HepG2 (cell line): Measurements from ENCODE around the gene PIP5K1C. TPM values are rescaled to one million over a fixed set of nuclear protein-coding genes. Genes with fewer than 3 reads are reported as not detected.

ENCODE experiments used
- CC2D1A ChIP-seq: sonication (generic); formaldehyde crosslinking; IDR thresholded peaks from 2 replicates; pipeline ENCODE4 v1.8.1; 2023; ENCODE audit warnings: mild to moderate bottlenecking, missing genetic modification reagents
- GABPB1 ChIP-seq: IDR thresholded peaks from 2 replicates; pipeline ENCODE4 v1.6.1; 2016; ENCODE audit warnings: mild to moderate bottlenecking, missing genetic modification reagents, moderate library complexity, missing compliant biosample characterization
- KLF13 ChIP-seq: sonication (generic); formaldehyde crosslinking; IDR thresholded peaks from 2 replicates; pipeline ENCODE4 v1.4.0; 2020; ENCODE audit warnings: mild to moderate bottlenecking, missing genetic modification reagents
- KMT2A ChIP-seq: sonication (generic); formaldehyde crosslinking; IDR thresholded peaks from 2 replicates; pipeline ENCODE4 v1.4.0; 2020; ENCODE audit warnings: missing genetic modification reagents
- MXD4 ChIP-seq: IDR thresholded peaks from 2 replicates; pipeline ENCODE4 v1.6.1; 2016; ENCODE audit warnings: mild to moderate bottlenecking, missing biosample characterization, missing genetic modification reagents
- PHB2 ChIP-seq: fragments of 450-650 bp; IDR thresholded peaks from 2 replicates; pipeline ENCODE4 v1.6.1; 2018; ENCODE audit not compliant: partially characterized antibody
- POGZ ChIP-seq: sonication (generic); formaldehyde crosslinking; IDR thresholded peaks from 2 replicates; pipeline ENCODE4 v1.4.0; 2020; ENCODE audit warnings: mild to moderate bottlenecking, missing genetic modification reagents
- SNRNP70 ChIP-seq: fragments of 200-400 bp; formaldehyde crosslinking; IDR thresholded peaks from 2 replicates; pipeline ENCODE4 v1.6.1; 2017; ENCODE audit warnings: mild to moderate bottlenecking, low read depth, low read length, moderate library complexity
- ZNF207 ChIP-seq: fragments of 450-650 bp; IDR thresholded peaks from 2 replicates; pipeline ENCODE4 v1.6.1; 2016; ENCODE audit warnings: antibody characterized with exemption, borderline replicate concordance
- ZNF441 ChIP-seq: sonication (generic); formaldehyde crosslinking; IDR thresholded peaks from 2 replicates; pipeline ENCODE4 v1.7.0; 2021; ENCODE audit warnings: missing genetic modification reagents, borderline replicate concordance
- ZNF552 ChIP-seq: sonication (generic); formaldehyde crosslinking; IDR thresholded peaks from 2 replicates; pipeline ENCODE4 v1.9.0; 2022; ENCODE audit warnings: missing genetic modification reagents, mild to moderate bottlenecking, borderline replicate concordance
- ZSCAN29 ChIP-seq: sonication (generic); formaldehyde crosslinking; conservative IDR thresholded peaks from 2 replicates; pipeline ENCODE4 v1.4.0; 2020; ENCODE audit warnings: mild to moderate bottlenecking, missing genetic modification reagents
- polyA plus RNA-seq, 8 experiments: library from polyadenylated mRNA; depleted of rRNA in 3 of 8; stranded (reverse) in 7 of 8; unstranded in 1 of 8; fragments of >200 nt; fragmentation: Illumina TruSeq in 4 of 8; extraction: Trizol in 4 of 8; gene quantifications; 2 replicates each; pipeline versions ENCODE4 v1.2.1 to v1.2.3, GENCODE V29; 2011 to 2016; ENCODE audit warnings: low read depth in 4 of 8, missing spikeins in 1 of 8, mixed read lengths in 1 of 8; ENCODE audit not compliant: insufficient read depth in 1 of 8
- total RNA-seq, 5 experiments: library from RNA; depleted of rRNA; stranded (reverse); fragments of >200 nt; fragmentation: Illumina TruSeq; extraction: Trizol; gene quantifications; 2 replicates each; pipeline ENCODE4 v1.2.3, GENCODE V29; 2016; ENCODE audit warnings: low read depth in 1 of 5
- TF ChIP-seq, protein P1 (sequence below): sonication (generic); formaldehyde crosslinking; IDR thresholded peaks from 2 replicates; pipeline ENCODE4 v1.4.0; 2020; ENCODE audit warnings: mild to moderate bottlenecking, missing genetic modification reagents, borderline replicate concordance
- TF ChIP-seq, protein P2 (sequence below): sonication (generic); formaldehyde crosslinking; conservative IDR thresholded peaks from 2 replicates; pipeline ENCODE4 v1.8.0; 2022; ENCODE audit warnings: missing genetic modification reagents
- TF ChIP-seq, protein P3 (sequence below): sonication (generic); formaldehyde crosslinking; IDR thresholded peaks from 2 replicates; pipeline ENCODE4 v1.9.0; 2021; ENCODE audit warnings: missing genetic modification reagents, borderline replicate concordance

The PIP5K1C gene
- total and polyA plus RNA-seq, 2 of the 13 experiments (the other 11 are each of a cell fraction or from before 2014, with no cell fraction given), result 3.6 to 4.3 TPM

DNA sequence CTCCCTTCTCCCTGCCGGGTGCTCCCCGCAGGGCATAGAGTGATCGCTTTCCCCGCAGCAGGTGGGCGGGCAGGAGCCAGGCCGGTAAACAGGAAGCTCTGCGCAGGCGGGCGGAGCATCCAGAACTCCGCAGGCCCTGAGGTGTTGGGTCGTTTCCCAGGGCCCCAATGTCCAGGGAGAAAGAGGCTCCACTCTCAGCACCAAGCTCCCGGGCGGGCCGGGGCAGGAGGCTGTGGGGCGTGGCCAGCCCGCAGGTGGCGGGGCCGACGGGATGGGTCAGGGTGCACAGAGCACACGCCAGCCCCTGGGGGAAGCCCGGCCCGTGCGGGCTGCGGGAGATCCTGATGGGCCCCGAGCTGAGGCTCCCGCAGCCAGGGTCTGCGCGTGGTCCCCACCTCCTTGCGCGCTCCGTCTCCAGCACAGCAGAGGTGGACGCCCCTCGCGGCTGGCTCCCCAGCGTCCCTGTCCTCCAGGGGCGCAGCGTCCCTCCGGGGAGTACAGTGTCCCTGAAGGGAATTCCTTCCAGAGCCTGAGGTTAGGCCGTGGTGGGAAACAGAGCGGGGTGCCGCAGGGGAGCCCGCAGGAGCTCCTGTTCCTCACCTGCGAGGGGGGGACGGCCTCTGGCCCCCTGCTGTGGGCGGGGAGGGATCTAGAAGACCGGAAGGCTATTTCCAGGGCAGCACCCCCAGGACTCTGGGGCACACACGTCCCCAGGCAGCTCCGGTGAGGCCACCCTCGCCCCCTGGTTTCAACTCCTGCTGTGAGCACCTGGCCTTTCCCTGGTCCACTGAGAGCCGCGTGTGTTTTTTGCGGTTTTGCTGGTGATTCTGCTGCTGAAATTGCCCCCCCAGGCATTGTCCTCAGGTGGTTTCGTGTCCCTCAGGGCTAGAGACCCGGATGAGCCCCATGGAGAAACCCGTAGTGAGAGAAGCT is 12.2 kb downstream of the PIP5K1C start (continued):
- TF ChIP-seq SNRNP70 (no peak), KLF13 (CRISPR knock-in tag) (no peak), PHB2 (no peak), MXD4 (CRISPR knock-in tag) (no peak), ZNF552 (CRISPR knock-in tag) (no peak), CC2D1A (no peak), KMT2A (CRISPR knock-in tag) (no peak; the same call in 1 of the 2 replicates), ZNF441 (CRISPR knock-in tag) (no peak), ZSCAN29 (CRISPR knock-in tag) (no peak), ZNF207 (no peak), GABPB1 (peak; percentile 50; the same call in 1 of the 2 replicates), POGZ (CRISPR knock-in tag) (no peak)
- TF ChIP-seq, protein P1, sequence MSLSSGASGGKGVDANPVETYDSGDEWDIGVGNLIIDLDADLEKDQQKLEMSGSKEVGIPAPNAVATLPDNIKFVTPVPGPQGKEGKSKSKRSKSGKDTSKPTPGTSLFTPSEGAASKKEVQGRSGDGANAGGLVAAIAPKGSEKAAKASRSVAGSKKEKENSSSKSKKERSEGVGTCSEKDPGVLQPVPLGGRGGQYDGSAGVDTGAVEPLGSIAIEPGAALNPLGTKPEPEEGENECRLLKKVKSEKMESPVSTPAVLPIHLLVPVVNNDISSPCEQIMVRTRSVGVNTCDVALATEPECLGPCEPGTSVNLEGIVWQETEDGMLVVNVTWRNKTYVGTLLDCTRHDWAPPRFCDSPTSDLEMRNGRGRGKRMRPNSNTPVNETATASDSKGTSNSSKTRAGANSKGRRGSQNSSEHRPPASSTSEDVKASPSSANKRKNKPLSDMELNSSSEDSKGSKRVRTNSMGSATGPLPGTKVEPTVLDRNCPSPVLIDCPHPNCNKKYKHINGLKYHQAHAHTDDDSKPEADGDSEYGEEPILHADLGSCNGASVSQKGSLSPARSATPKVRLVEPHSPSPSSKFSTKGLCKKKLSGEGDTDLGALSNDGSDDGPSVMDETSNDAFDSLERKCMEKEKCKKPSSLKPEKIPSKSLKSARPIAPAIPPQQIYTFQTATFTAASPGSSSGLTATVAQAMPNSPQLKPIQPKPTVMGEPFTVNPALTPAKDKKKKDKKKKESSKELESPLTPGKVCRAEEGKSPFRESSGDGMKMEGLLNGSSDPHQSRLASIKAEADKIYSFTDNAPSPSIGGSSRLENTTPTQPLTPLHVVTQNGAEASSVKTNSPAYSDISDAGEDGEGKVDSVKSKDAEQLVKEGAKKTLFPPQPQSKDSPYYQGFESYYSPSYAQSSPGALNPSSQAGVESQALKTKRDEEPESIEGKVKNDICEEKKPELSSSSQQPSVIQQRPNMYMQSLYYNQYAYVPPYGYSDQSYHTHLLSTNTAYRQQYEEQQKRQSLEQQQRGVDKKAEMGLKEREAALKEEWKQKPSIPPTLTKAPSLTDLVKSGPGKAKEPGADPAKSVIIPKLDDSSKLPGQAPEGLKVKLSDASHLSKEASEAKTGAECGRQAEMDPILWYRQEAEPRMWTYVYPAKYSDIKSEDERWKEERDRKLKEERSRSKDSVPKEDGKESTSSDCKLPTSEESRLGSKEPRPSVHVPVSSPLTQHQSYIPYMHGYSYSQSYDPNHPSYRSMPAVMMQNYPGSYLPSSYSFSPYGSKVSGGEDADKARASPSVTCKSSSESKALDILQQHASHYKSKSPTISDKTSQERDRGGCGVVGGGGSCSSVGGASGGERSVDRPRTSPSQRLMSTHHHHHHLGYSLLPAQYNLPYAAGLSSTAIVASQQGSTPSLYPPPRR (CRISPR knock-in tag), result no peak
- TF ChIP-seq, protein P2, sequence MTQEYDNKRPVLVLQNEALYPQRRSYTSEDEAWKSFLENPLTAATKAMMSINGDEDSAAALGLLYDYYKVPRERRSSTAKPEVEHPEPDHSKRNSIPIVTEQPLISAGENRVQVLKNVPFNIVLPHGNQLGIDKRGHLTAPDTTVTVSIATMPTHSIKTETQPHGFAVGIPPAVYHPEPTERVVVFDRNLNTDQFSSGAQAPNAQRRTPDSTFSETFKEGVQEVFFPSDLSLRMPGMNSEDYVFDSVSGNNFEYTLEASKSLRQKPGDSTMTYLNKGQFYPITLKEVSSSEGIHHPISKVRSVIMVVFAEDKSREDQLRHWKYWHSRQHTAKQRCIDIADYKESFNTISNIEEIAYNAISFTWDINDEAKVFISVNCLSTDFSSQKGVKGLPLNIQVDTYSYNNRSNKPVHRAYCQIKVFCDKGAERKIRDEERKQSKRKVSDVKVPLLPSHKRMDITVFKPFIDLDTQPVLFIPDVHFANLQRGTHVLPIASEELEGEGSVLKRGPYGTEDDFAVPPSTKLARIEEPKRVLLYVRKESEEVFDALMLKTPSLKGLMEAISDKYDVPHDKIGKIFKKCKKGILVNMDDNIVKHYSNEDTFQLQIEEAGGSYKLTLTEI (CRISPR knock-in tag), result no peak
- TF ChIP-seq, protein P3, sequence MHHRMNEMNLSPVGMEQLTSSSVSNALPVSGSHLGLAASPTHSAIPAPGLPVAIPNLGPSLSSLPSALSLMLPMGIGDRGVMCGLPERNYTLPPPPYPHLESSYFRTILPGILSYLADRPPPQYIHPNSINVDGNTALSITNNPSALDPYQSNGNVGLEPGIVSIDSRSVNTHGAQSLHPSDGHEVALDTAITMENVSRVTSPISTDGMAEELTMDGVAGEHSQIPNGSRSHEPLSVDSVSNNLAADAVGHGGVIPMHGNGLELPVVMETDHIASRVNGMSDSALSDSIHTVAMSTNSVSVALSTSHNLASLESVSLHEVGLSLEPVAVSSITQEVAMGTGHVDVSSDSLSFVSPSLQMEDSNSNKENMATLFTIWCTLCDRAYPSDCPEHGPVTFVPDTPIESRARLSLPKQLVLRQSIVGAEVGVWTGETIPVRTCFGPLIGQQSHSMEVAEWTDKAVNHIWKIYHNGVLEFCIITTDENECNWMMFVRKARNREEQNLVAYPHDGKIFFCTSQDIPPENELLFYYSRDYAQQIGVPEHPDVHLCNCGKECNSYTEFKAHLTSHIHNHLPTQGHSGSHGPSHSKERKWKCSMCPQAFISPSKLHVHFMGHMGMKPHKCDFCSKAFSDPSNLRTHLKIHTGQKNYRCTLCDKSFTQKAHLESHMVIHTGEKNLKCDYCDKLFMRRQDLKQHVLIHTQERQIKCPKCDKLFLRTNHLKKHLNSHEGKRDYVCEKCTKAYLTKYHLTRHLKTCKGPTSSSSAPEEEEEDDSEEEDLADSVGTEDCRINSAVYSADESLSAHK, result no peak
